COLO829 (cell line): ENCODE data around the gene RBP5.

Source experiments
- DNase-seq: peaks from one replicate; pipeline ENCODE4 v3.0.0; 2012; ENCODE audit warnings: low spot score

The RBP5 gene

GRCh38 chr12:7128681-7129286 is at the start of gene RBP5:
RBP5 (minus strand) TSS chr12:7128889; CDS start chr12:7128775, 114 bp downstream.
- DNase-seq: no peak

- no peak for DNase-seq
Measured at GRCh38 chr12:7178481-7178880, 49.8 kb upstream of the RBP5 start.

GRCh38 chr12:7176595-7176994 is 47.9 kb upstream of the RBP5 start:
- DNase-seq: no peak

GRCh38 chr12:7175493-7175892 is 46.8 kb upstream of the RBP5 start:
- no peak for DNase-seq

- DNase-seq: no peak
Measured at GRCh38 chr12:7171854-7172253, 43.2 kb upstream of the RBP5 start.

- DNase-seq: no peak
Measured at GRCh38 chr12:7169951-7170350, 41.3 kb upstream of the RBP5 start.

GRCh38 chr12:7162691-7163114 is 34.0 kb upstream of the RBP5 start:
- DNase-seq: no peak

GRCh38 chr12:7161811-7162210 is 33.1 kb upstream of the RBP5 start:
- DNase-seq: no peak

- DNase-seq: no peak
Measured at GRCh38 chr12:7161327-7161726, 32.6 kb upstream of the RBP5 start.

GRCh38 chr12:7160183-7160582 is 31.5 kb upstream of the RBP5 start:
- no peak for DNase-seq

- no peak for DNase-seq
Measured at GRCh38 chr12:7158781-7159609, 30.3 kb upstream of the RBP5 start.

- DNase-seq: no peak
Measured at GRCh38 chr12:7157391-7157790, 28.7 kb upstream of the RBP5 start.

GRCh38 chr12:7156259-7157197 is 27.8 kb upstream of the RBP5 start:
- no peak for DNase-seq

- no peak for DNase-seq
Measured at GRCh38 chr12:7155471-7156034, 26.9 kb upstream of the RBP5 start.

- no peak for DNase-seq
Measured at GRCh38 chr12:7154901-7155470, 26.3 kb upstream of the RBP5 start.

GRCh38 chr12:7154042-7154441 is 25.4 kb upstream of the RBP5 start:
- DNase-seq: no peak

GRCh38 chr12:7152818-7153217 is 24.1 kb upstream of the RBP5 start:
- DNase-seq: no peak

GRCh38 chr12:7151532-7151931 is 22.8 kb upstream of the RBP5 start:
- no peak for DNase-seq

- DNase-seq: no peak
Measured at GRCh38 chr12:7150841-7151240, 22.2 kb upstream of the RBP5 start.

GRCh38 chr12:7150356-7150755 is 21.7 kb upstream of the RBP5 start:
- DNase-seq: no peak

- no peak for DNase-seq
Measured at GRCh38 chr12:7146906-7147305, 18.2 kb upstream of the RBP5 start.

GRCh38 chr12:7146228-7146627 is 17.5 kb upstream of the RBP5 start:
- no peak for DNase-seq
